ENCODE results near the gene KCNE4.

- TF ChIP-seq CTCF (IDR thresholded peaks at IDR 0.05) (no peak), ZFX (IDR thresholded peaks at IDR 0.05; ENCODE audit: borderline replicate concordance) (no peak)
These were observed 5.6 kb downstream of the KCNE4 start for GRCh38 chr2:223057569-223057968.
